ENCODE results near the gene NCMAP. TPM values are rescaled to one million over a fixed set of nuclear protein-coding genes. Genes with fewer than 3 reads are reported as not detected.

The NCMAP gene
- total RNA-seq, 1 donor from 2014 or later: not detected

GRCh38 chr1:24621121-24621520 is 65.2 kb downstream of the NCMAP start:
- DNase-seq (ENCODE audit: low read depth, low spot score): no peak

DNA sequence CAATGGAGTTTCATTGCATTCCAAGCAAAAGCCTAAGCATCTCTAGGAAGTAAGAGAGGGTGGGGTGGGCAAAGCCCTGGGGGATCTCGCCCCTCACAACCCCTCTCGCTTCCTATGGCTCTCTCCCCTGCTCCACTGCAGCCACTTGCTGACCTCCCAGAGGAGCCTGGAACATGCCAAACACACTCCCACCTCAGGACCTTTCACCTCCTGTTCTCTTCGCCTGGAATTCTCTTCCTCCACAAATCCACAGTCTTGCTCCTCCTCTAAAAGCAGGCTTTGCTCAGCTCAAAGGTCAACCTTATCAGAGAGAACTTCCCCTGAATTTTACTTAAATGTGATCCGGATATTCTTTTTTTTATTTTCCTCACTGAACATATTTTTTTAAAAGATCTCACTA is 66.3 kb downstream of the NCMAP start:
- no peak for DNase-seq (ENCODE audit: low read depth, low spot score)

- no peak for DNase-seq (ENCODE audit: low read depth, low spot score)
These were observed 76.9 kb downstream of the NCMAP start for GRCh38 chr1:24632832-24633175.

GRCh38 chr1:24635195-24635843 is 79.4 kb downstream of the NCMAP start:
- DNase-seq (ENCODE audit: low read depth, low spot score): peak; percentile 40

DNA sequence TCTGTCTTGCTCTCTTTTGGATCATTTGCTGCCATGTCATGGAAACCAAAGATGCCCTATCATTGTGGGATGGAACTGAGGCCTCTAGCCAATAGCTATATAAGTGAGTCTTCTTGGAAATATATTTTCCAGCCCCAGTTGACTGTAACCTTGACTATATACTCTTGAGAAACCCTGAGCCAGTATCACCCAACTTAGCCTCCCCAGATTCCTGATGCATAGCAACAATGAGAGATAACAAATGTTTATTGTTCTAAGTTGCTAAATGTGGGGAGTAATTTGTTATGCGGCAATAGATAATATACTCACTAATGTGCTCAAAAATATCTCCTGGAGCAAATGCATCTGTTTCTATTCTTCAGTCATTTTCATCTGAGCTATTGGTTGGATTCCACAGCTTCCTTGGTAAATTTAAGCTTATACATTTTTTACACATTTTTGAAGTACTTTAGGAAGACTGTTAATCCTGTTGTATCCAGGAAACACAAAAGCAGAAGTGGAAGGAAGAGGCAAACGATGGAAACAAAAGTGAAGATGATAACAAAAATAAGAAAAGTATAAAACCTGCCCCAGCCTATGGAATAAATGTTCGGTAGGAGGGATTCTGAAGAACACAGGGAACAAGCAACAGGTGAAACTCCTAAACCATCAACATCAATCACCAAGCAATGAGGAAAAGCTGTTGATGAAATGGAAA is 80.9 kb downstream of the NCMAP start:
- no peak for DNase-seq (ENCODE audit: low read depth, low spot score)

- no peak for DNase-seq (ENCODE audit: low read depth, low spot score)
These were observed 83.2 kb downstream of the NCMAP start for GRCh38 chr1:24639094-24639493.

DNA sequence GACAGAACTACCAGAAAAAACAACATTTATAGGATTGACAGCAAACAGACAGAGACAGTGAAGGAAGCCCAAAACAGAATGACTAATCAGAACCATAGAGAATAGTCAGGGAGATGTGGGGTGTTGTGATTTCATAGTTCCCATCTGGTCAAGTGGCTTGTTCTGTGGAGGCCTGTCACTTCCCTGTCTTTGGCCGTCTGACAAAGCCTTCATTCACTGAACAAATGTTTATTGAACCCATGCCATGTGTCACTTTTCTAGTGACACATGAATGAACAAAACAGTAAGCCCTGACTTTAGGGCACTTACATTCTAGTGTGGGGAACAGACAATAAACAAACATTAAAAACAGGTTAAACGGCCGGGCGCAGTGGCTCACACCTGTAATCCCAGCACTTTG is 84.0 kb downstream of the NCMAP start:
- DNase-seq (ENCODE audit: low read depth, low spot score): no peak

DNA sequence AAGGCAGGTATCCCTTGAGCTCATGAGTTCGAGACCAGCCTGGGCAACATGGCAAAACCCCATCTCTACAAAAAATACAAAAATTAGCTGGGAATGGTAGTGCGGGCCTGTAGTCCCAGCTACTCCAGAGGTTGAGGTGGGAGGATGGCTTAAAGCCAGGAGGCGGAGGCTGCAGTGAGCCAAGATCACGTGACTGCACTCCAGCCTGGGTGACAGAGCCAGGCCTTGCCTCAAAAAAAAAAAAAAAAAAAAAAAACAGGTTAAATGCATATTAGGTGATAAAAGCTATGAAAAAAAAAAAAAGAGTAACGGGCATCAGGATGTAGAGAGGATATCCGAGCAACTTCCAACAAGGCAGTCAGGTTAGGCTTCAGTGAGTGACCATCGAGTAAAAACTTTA is 84.4 kb downstream of the NCMAP start:
- DNase-seq (ENCODE audit: low read depth, low spot score): no peak

- DNase-seq (ENCODE audit: low read depth, low spot score): no peak
These were observed 85.8 kb downstream of the NCMAP start for GRCh38 chr1:24641646-24642151.

GRCh38 chr1:24642481-24643362 is 86.8 kb downstream of the NCMAP start, which contains the start of gene SRRM1:
Gene SRRM1 (plus strand): TSS chr1:24643302. CDS start chr1:24643327, 25 bp downstream.
- DNase-seq (ENCODE audit: low read depth, low spot score): peak; percentile 100

GRCh38 chr1:24643363-24644099 is 87.6 kb downstream of the NCMAP start:
- DNase-seq (ENCODE audit: low read depth, low spot score): no peak

- no peak for DNase-seq (ENCODE audit: low read depth, low spot score)
These were observed 88.2 kb downstream of the NCMAP start for GRCh38 chr1:24644100-24644384.

DNA sequence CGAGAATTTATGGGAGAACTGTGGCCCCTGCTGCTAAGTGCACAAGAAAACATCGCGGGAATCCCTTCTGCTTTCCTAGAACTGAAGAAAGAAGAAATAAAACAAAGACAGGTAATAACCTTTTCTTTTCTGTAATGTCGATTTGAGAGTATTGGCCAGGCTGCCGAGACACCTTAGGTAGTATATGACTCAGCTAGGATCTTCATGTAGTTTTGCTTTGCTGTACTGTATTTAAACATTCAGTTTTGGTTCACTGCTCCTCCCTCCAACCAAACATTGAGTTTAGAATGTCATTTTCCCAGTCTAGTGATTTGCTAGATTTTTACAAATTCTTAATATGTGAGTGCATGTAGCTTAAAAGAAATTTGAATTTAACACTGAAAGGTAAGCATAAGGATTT is 93.0 kb downstream of the NCMAP start:
- no peak for DNase-seq (ENCODE audit: low read depth, low spot score)

DNA sequence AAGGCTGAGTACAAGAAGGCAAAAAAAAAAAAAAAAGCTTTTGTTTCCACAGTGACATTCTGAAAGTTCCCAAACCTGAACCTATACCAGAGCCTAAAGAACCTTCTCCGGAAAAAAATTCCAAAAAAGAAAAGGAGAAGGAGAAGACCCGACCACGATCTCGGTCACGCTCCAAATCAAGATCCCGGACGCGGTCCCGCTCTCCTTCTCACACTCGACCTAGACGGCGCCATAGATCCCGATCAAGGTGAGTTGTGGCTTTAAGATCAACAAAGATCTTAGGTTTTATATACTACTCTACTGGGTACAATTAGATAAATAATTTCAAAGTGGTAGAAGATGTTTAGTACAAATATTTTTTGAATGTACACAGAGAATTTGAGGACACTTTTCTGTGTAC is 96.5 kb downstream of the NCMAP start:
- DNase-seq (ENCODE audit: low read depth, low spot score): no peak

DNA sequence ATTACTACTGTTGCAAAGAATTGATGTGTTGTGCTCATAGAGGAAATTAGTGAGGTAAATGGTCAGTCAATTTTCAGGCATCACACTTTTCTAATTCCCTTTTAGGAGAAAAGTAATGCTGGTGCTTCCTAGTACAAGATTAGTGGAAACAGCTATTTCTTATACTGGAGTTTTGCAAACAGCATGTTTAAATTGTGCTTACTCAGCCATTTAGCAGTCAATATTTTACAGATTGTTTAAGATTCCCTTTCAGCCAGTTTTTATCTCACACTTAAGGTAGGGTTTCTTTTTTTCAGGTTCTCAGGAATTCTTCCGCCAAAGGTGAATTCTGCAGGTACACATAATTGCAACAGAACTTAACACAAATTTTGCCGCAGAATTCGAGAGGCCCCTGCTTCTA is 98.1 kb downstream of the NCMAP start:
- DNase-seq (ENCODE audit: low read depth, low spot score): no peak

- DNase-seq (ENCODE audit: low read depth, low spot score): no peak
These were observed 100.2 kb downstream of the NCMAP start for GRCh38 chr1:24656046-24656445.

- no peak for DNase-seq (ENCODE audit: low read depth, low spot score)
These were observed 101.9 kb downstream of the NCMAP start for GRCh38 chr1:24657781-24658180.
